ENCODE data around the gene RTF1.

RTF1 gene

GRCh38 chr15:41510728-41511127 is 93.8 kb downstream of the RTF1 start:
- DNase-seq, result no peak

- no peak for DNase-seq
Observed at GRCh38 chr15:41511331-41511898, 94.5 kb downstream of the RTF1 start.

GRCh38 chr15:41511899-41512369 is 95.0 kb downstream of the RTF1 start:
- no peak for DNase-seq

GRCh38 chr15:41512512-41512939 is 95.6 kb downstream of the RTF1 start:
- DNase-seq, result no peak

DNA sequence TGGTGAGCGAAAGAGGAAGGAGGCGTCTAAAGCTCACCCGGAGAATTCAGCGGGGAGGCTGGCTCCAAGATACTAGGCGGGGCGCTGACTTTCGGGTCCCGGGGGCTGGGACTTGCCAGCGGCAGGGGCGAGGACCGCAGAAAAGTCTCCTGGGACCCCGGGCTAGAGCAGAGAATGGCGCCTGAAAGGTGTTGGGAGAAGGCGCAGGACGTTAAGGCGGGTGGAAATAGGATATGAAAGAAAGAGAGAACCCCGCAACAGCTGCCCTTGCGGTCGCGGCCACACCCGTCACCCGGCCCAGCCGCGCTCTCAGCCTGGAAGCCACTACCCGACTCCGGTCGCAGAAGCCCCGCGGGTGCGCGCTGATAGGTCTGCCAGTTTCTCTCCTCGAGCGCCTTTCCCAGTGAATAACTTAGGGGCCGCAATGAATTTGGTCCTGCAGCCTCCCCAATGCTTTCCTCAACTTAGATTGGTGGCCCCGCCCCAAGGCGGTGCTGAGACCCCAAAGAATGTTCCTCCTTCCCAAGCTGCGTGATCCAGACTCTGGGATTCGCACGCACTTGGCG is 96.1 kb downstream of the RTF1 start:
- DNase-seq, result no peak

DNA sequence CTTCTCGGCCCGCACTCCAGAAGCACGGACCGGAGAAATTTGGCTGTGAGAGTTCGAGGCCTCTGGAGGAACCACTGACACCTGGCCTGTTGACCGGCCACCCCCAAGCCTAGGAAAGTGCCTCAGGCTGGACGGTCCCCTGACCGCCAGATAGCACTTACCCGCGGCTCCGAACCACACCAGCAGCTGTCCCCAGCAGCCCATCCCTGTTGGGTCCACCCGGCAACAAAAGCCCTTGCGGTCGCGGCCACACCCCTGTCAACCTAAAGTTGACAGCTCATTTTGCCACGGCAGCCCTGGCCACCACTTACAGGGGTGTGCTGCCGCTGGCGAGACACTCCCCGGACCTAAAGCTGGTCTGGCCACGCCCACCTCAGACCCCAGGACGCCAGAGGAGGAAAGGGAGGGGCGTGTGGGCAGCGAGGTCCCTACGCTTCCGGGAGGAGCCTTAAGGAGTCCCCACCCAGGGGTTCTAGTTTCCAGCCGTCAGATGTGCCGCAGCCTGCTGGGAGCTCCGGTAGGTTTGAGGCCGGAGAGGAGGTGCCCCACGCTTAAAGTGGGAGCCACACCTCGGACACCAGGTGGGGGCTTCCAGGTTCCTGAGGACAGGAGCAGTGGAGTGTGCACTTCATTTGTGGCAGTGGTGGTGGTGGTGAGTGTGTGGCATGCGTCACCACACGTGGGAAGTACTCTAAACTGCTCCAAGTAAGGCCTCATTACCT is 96.8 kb downstream of the RTF1 start, which contains the start of gene LTK:
Gene LTK, minus strand, starts transcription at position 322 of the 722 bp plus-strand sequence. Its CDS starts 118 bp downstream, at position 204.
- DNase-seq, result no peak

GRCh38 chr15:41517895-41518449 is 101.1 kb downstream of the RTF1 start:
- no peak for DNase-seq

DNA sequence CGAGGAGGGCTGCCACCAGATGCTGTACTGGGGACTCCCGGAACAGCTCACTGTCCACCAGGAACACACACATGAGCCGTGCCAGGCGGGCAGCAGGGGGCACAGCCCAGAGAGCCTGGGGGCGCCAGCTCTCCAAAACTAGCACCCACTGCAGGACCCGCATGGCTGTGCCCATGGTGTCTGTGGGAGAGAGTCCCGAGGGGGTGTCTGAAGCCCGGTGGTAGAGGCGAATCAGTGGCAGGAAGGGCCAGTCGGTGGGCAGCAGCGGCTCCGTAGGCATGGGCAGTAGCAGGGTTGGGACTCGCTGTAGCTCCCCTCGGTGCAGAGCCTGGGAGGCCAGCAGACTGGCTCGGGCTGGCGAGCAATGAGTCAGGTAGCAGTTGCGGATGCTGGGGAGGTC is 103.7 kb downstream of the RTF1 start:
- no peak for DNase-seq

DNA sequence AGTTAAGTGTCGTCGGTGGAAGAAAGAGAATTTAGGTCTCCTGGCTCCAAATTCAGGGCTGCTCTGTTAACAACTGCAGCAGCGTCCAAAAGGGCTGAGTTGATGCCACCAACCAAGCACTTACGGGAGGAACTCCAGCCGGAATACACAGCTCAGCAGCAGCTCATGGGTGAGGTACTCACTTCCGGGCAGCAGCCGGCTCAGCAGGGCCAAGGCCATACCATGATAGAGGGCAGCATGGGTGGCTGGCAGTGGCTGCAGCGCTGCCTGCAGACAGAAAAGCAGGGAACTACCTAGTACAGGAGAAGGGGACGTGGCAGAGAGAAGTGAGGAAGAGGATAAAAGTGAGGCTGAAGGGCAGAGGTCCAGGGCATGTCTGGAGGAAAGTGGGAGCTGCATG is 104.7 kb downstream of the RTF1 start:
- DNase-seq, result no peak

- DNase-seq, result no peak
Observed at GRCh38 chr15:41523097-41523496, 106.2 kb downstream of the RTF1 start.

DNA sequence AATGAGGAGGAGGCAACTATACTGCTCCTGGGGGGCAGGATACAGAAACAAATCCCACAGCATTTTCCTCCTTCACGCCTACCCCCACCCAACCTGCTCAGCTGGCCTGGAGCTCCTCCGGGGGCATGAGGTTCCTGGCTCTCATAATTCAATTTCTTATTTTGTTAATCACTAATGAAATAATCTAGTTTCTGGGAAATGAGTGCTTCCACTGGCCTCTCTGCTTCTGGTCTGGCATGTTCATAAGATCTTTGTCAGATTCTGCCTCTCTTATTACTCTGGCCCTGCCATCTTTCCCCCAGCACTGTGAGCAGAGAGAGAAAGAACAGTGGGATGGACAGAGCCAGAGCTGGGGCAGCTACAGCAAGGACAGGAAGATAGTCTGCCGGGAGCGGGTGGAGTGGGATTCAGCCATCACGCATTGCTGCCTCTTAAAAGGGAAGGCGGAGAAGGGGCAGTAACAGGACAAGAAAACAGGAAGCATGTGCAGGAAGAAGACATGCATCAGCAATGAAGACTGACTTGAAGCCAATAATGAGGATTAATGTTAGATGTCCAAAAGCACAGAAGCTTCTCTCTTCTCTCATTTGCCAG is 113.6 kb downstream of the RTF1 start:
- no peak for DNase-seq

Data from NCI-H2029 treated with DMSO at 0.1 percent for 48 hours (cell line).